ENCODE results near the gene GYS1.

The GYS1 gene

GRCh38 chr19:48965040-48965805 is 27.9 kb downstream of the GYS1 start, which contains the start of gene FTL (continued):
- TF ChIP-seq ZNF792 (tag by site-specific recombination; IDR thresholded peaks at IDR 0.05): no peak
- TF ChIP-seq ZNF514 (tag by site-specific recombination; IDR thresholded peaks at IDR 0.05): no peak
- no peak for TF ChIP-seq YY1 (tag by site-specific recombination; IDR thresholded peaks at IDR 0.05)
- TF ChIP-seq CTCF (tag by site-specific recombination; IDR thresholded peaks at IDR 0.05): 0 out of 2 replicates have a peak, but pooled peaks have one; percentile 12
- no peak for TF ChIP-seq WT1 (tag by site-specific recombination; IDR thresholded peaks at IDR 0.05)
- no peak for TF ChIP-seq ZNF24 (tag by site-specific recombination; IDR thresholded peaks at IDR 0.05)
- peak; percentile 24; the same call in 1 of the 2 replicates for TF ChIP-seq ZNF561 (tag by site-specific recombination; IDR thresholded peaks at IDR 0.05; ENCODE audit: borderline replicate concordance)
- no peak for TF ChIP-seq ZNF362 (tag by site-specific recombination; IDR thresholded peaks at IDR 0.05)
- TF ChIP-seq ZNF549 (tag by site-specific recombination; IDR thresholded peaks at IDR 0.05): no peak
- TF ChIP-seq ZNF157 (tag by site-specific recombination; IDR thresholded peaks at IDR 0.05): no peak
- TF ChIP-seq ZNF140 (tag by site-specific recombination; IDR thresholded peaks at IDR 0.05): no peak
- no peak for TF ChIP-seq HOXA7 (CRISPR knock-in tag; IDR thresholded peaks at IDR 0.05; ENCODE audit: borderline replicate concordance)
- no peak for TF ChIP-seq KLF17 (tag by site-specific recombination; IDR thresholded peaks at IDR 0.05)
- TF ChIP-seq ZNF391 (tag by site-specific recombination; IDR thresholded peaks at IDR 0.05; ENCODE audit: borderline replicate concordance, low read depth): peak; percentile 92; the same call in 1 of the 2 replicates
- peak; percentile 75 for TF ChIP-seq PATZ1 (tag by site-specific recombination; IDR thresholded peaks at IDR 0.05)
- TF ChIP-seq ZNF324 (tag by site-specific recombination; IDR thresholded peaks at IDR 0.05): no peak
- no peak for TF ChIP-seq EGR2 (tag by site-specific recombination; IDR thresholded peaks at IDR 0.05; ENCODE audit: low read depth)
- no peak; the same call in 1 of the 2 replicates for TF ChIP-seq GLIS2 (tag by site-specific recombination; IDR thresholded peaks at IDR 0.05)
- TF ChIP-seq ZNF692 (tag by site-specific recombination; IDR thresholded peaks at IDR 0.05): peak; percentile 79
- peak; percentile 78 for TF ChIP-seq SP3 (tag by site-specific recombination; IDR thresholded peaks at IDR 0.05)
- no peak for TF ChIP-seq ZNF266 (tag by site-specific recombination; IDR thresholded peaks at IDR 0.05; ENCODE audit: low read depth)
- no peak for TF ChIP-seq ZNF132 (tag by site-specific recombination; IDR thresholded peaks at IDR 0.05; ENCODE audit: borderline replicate concordance)
- peak; percentile 63 for TF ChIP-seq KLF10 (tag by site-specific recombination; IDR thresholded peaks at IDR 0.05)
- TF ChIP-seq ZNF600 (tag by site-specific recombination; IDR thresholded peaks at IDR 0.05): no peak
- peak; percentile 56; the same call in 1 of the 2 replicates for TF ChIP-seq KLF8 (tag by site-specific recombination; IDR thresholded peaks at IDR 0.05)
- no peak for TF ChIP-seq ZNF133 (tag by site-specific recombination; IDR thresholded peaks at IDR 0.05)
- no peak for TF ChIP-seq ZBTB48 (tag by site-specific recombination; IDR thresholded peaks at IDR 0.05)
- TF ChIP-seq ZNF76 (tag by site-specific recombination; IDR thresholded peaks at IDR 0.05; ENCODE audit: borderline replicate concordance, low read depth): no peak
- TF ChIP-seq ZNF777 (tag by site-specific recombination; IDR thresholded peaks at IDR 0.05; ENCODE audit: borderline replicate concordance): peak; percentile 77
- 0 out of 2 replicates have a peak, but pooled peaks have one; percentile 86 for TF ChIP-seq ZNF624 (tag by site-specific recombination; IDR thresholded peaks at IDR 0.05)
- no peak for TF ChIP-seq ZNF398 (tag by site-specific recombination; IDR thresholded peaks at IDR 0.05)
- no peak for TF ChIP-seq ZNF112 (tag by site-specific recombination; IDR thresholded peaks at IDR 0.05)

All from HEK293 (cell line).